ENCODE data around the gene SOAT1. TPM values are rescaled to one million over a fixed set of nuclear protein-coding genes. Genes with fewer than 3 reads are reported as not detected.

The SOAT1 gene
- total RNA-seq (2022; extraction: Qiagen RNA extraction; ENCODE audit: low read depth): 16.5 to 27.9 TPM (median 25.7 TPM) in 5 replicates

GRCh38 chr1:179293340-179294327, at the start of gene SOAT1:
SOAT1 (plus strand) TSS chr1:179293797; CDS start chr1:179302685, 8,888 bp downstream.

GRCh38 chr1:179365342-179366092, 71.9 kb downstream of the SOAT1 start, which contains the start of gene AXDND1:
AXDND1 (plus strand) TSS chr1:179365971; CDS start chr1:179366510, 539 bp downstream.

Other genes starting within 250 kb of the SOAT1 start
- 40.3 to 50.1 TPM (median 46.1 TPM) in 5 replicates for gene TOR3A, start 211.7 kb upstream of the SOAT1 start, total RNA-seq (2022; extraction: Qiagen RNA extraction; ENCODE audit: low read depth)
- 12.7 to 21.7 TPM (median 18.8 TPM) in 5 replicates for gene ABL2, start 64.1 kb upstream of the SOAT1 start, total RNA-seq (2022; extraction: Qiagen RNA extraction; ENCODE audit: low read depth)
- 0.23 to 0.60 TPM (median 0.29 TPM) in 5 replicates for gene AXDND1, start 72.2 kb downstream of the SOAT1 start, total RNA-seq (2022; extraction: Qiagen RNA extraction; ENCODE audit: low read depth)